H9 (cell line): ENCODE measurements around the gene GUCY2D. TPM values are rescaled to one million over a fixed set of nuclear protein-coding genes. Genes with fewer than 3 reads are reported as not detected.

ENCODE experiments used
- DNase-seq: peaks from one replicate; pipeline ENCODE4 v3.0.0-alpha.2; 2017
- H2AFZ ChIP-seq: one replicate; pipeline ENCODE4 v1.6.1; 2013; ENCODE audit warnings: mild to moderate bottlenecking, low read length, control low read depth, moderate library complexity
- H2AK5ac ChIP-seq: 2 replicates; pipeline ENCODE4 v1.6.1; 2013; ENCODE audit warnings: low read length, control low read depth, mixed read lengths; ENCODE audit not compliant: insufficient read length
- H2BK120ac ChIP-seq: one replicate; pipeline ENCODE4 v1.6.1; 2013; ENCODE audit warnings: low read depth, mild to moderate bottlenecking, low read length, control low read depth, inconsistent platforms; ENCODE audit not compliant: poor library complexity, severe bottlenecking
- H2BK12ac ChIP-seq: 2 replicates; pipeline ENCODE4 v1.6.1; 2013; ENCODE audit warnings: low read length, control low read depth, mixed read lengths, low read depth; ENCODE audit not compliant: insufficient read length
- H2BK15ac ChIP-seq: 2 replicates; pipeline ENCODE4 v1.6.1; 2013; ENCODE audit warnings: low read depth, low read length, control low read depth
- H2BK20ac ChIP-seq: one replicate; pipeline ENCODE4 v1.6.1; 2013; ENCODE audit warnings: low read depth, mild to moderate bottlenecking, low read length, control low read depth, inconsistent platforms; ENCODE audit not compliant: poor library complexity, severe bottlenecking
- H2BK5ac ChIP-seq: 2 replicates; pipeline ENCODE4 v1.6.1; 2013; ENCODE audit warnings: low read length, control low read depth, mixed read lengths; ENCODE audit not compliant: insufficient read length
- H3K14ac ChIP-seq: 2 replicates; pipeline ENCODE4 v1.6.1; 2013; ENCODE audit warnings: low read length, control low read depth; ENCODE audit not compliant: insufficient read depth
- H3K18ac ChIP-seq: 2 replicates; pipeline ENCODE4 v1.6.1; 2013; ENCODE audit warnings: low read depth, mild to moderate bottlenecking, mixed read lengths, low read length, control low read depth; ENCODE audit not compliant: insufficient read length
- H3K23ac ChIP-seq: 2 replicates; pipeline ENCODE4 v1.6.1; 2013; ENCODE audit warnings: low read length, control low read depth, mixed read lengths, low read depth; ENCODE audit not compliant: insufficient read length
- H3K23me2 ChIP-seq: 2 replicates; pipeline ENCODE4 v1.6.1; 2013; ENCODE audit warnings: low read depth, mild to moderate bottlenecking, mixed read lengths, low read length, control low read depth; ENCODE audit not compliant: insufficient read length, poor library complexity, severe bottlenecking
- H3K27ac ChIP-seq: 2 replicates; pipeline ENCODE4 v1.5.1; 2013; ENCODE audit warnings: low read length, control low read depth, mixed read lengths, low read depth; ENCODE audit not compliant: insufficient read length
- H3K27me3 ChIP-seq: 2 replicates; pipeline ENCODE4 v1.6.1; 2013; ENCODE audit warnings: low read length, control low read depth, inconsistent platforms; ENCODE audit not compliant: insufficient read depth
- H3K4ac ChIP-seq: 2 replicates; pipeline ENCODE4 v1.6.1; 2013; ENCODE audit warnings: low read depth, mild to moderate bottlenecking, control low read depth, inconsistent platforms, low read length, moderate library complexity
- H3K4me1 ChIP-seq: 2 replicates; pipeline ENCODE4 v1.6.1; 2013; ENCODE audit warnings: low read length, control low read depth, inconsistent platforms; ENCODE audit not compliant: insufficient read depth
- H3K4me2 ChIP-seq: 2 replicates; pipeline ENCODE4 v1.6.1; 2013; ENCODE audit warnings: low read length, control low read depth, mixed read lengths; ENCODE audit not compliant: insufficient read length, insufficient read depth
- H3K56ac ChIP-seq: 2 replicates; pipeline ENCODE4 v1.6.1; 2013; ENCODE audit warnings: low read depth, mild to moderate bottlenecking, mixed read lengths, low read length, control low read depth; ENCODE audit not compliant: insufficient read length
- H3K79me1 ChIP-seq: 2 replicates; pipeline ENCODE4 v1.6.1; 2013; ENCODE audit warnings: low read depth, mild to moderate bottlenecking, moderate library complexity, low read length, control low read depth, inconsistent platforms; ENCODE audit not compliant: insufficient read depth, poor library complexity, severe bottlenecking
- H3K79me2 ChIP-seq: 2 replicates; pipeline ENCODE4 v1.6.1; 2013; ENCODE audit warnings: low read length, control low read depth, inconsistent platforms; ENCODE audit not compliant: insufficient read depth
- H3K9ac ChIP-seq: 2 replicates; pipeline ENCODE4 v1.6.1; 2013; ENCODE audit warnings: low read length, control low read depth, mixed read lengths; ENCODE audit not compliant: insufficient read length; ENCODE audit errors: extremely low read depth
- H3K9me3 ChIP-seq: one replicate; pipeline ENCODE4 v1.6.1; 2013; ENCODE audit warnings: low read depth, low read length, inconsistent platforms; ENCODE audit not compliant: control insufficient read depth
- H3T11ph ChIP-seq: one replicate; pipeline ENCODE4 v1.6.1; 2013; ENCODE audit warnings: mild to moderate bottlenecking, low read length, control low read depth, inconsistent platforms
- H4K20me1 ChIP-seq: one replicate; pipeline ENCODE4 v1.6.1; 2013; ENCODE audit not compliant: control insufficient read depth, insufficient read length, insufficient read depth
- H4K5ac ChIP-seq: 2 replicates; pipeline ENCODE4 v1.6.1; 2013; ENCODE audit warnings: low read depth, mild to moderate bottlenecking, mixed read lengths, low read length, control low read depth; ENCODE audit not compliant: insufficient read length
- H4K8ac ChIP-seq: replicated peaks from 2 replicates; pipeline ENCODE4 v1.6.1; 2013; ENCODE audit warnings: low read length, control low read depth, mixed read lengths, low read depth; ENCODE audit not compliant: insufficient read length
- H4K91ac ChIP-seq: 2 replicates; pipeline ENCODE4 v1.6.1; 2013; ENCODE audit warnings: low read depth, mild to moderate bottlenecking, moderate library complexity, mixed read lengths, low read length, control low read depth; ENCODE audit not compliant: insufficient read length
- H3K27ac Mint-ChIP-seq, 3 experiments: 2 replicates in 2 of 3; 3 replicates in 1 of 3; pipeline ENCODE4 v1.8.0; 2020 to 2021; ENCODE audit warnings: mixed read lengths in 3 of 3, mild to moderate bottlenecking in 1 of 3, moderate library complexity in 1 of 3
- H3K27me3 Mint-ChIP-seq: 2 replicates; pipeline ENCODE4 v1.8.0; 2021; ENCODE audit warnings: low read depth, mild to moderate bottlenecking, moderate library complexity, mixed read lengths
- H3K36me3 Mint-ChIP-seq, 3 experiments: 2 replicates in 2 of 3; 3 replicates in 1 of 3; pipeline ENCODE4 v1.8.0; 2020 to 2021; ENCODE audit warnings: low read depth in 3 of 3, mixed read lengths in 3 of 3; ENCODE audit not compliant: insufficient read depth in 1 of 3
- H3K4me1 Mint-ChIP-seq, 2 experiments: 2 replicates each; pipeline ENCODE4 v1.8.0; 2020; ENCODE audit warnings: mixed read lengths in 2 of 2
- H3K4me3 Mint-ChIP-seq, 2 experiments: 2 replicates in 1 of 2; 3 replicates in 1 of 2; pipeline ENCODE4 v1.8.0; 2020 to 2021; ENCODE audit warnings: mild to moderate bottlenecking in 2 of 2, mixed read lengths in 2 of 2, moderate library complexity in 1 of 2
- H3K9me3 Mint-ChIP-seq, 2 experiments: 2 replicates in 1 of 2; 3 replicates in 1 of 2; pipeline ENCODE4 v1.8.0; 2020; ENCODE audit warnings: mild to moderate bottlenecking in 2 of 2, mixed read lengths in 2 of 2, moderate library complexity in 1 of 2
- CTCF ChIP-seq: fragments of 200-600 bp; sonication (generic); conservative IDR thresholded peaks from 3 replicates; pipeline ENCODE4 v1.8.0; 2021; ENCODE audit warnings: antibody characterized with exemption, mild to moderate bottlenecking
- WGBS: extraction: QIAGEN DNeasy Blood & Tissue Kit; methylation state at CpG from one replicate; pipeline ENCODE4 v1.1.7; 2013; ENCODE audit warnings: missing lambda C conversion rate, low lambda C conversion rate, mixed read lengths; ENCODE audit not compliant: insufficient read length; ENCODE audit errors: extremely low coverage; 5-methylcytosine and 5-hydroxymethylcytosine counted together
- total RNA-seq: library from RNA; stranded (reverse); gene quantifications from 2 replicates; pipeline ENCODE4 v1.2.1, GENCODE V29; 2021

The GUCY2D gene
- total RNA-seq, 1 experiment from 2014 or later: 0.15 TPM

- no peaks in the 10 kb centered on the region for H3K9me3 ChIP-seq
- no peak overlapping the region for H2BK20ac ChIP-seq
- H3K4me3 Mint-ChIP-seq: no peak overlapping the region; a peak in 1 of 5 replicates
- no peak overlapping the region for H4K91ac ChIP-seq
- H3K79me1 ChIP-seq: no peaks in the 10 kb centered on the region
- H3K23me2 ChIP-seq: peaks cover 5% of the 10 kb centered on the region
- no peak overlapping the region for H3K27ac ChIP-seq
- no peak overlapping the region for H2BK120ac ChIP-seq
- no peak overlapping the region for H4K5ac ChIP-seq
- no peak overlapping the region for H2BK12ac ChIP-seq
- no peak overlapping the region for H2BK15ac ChIP-seq
- no CpG with 5 or more reads among the region's 5 CpGs for WGBS
- H3K23ac ChIP-seq: no peak overlapping the region
- H3K9ac ChIP-seq: no peak overlapping the region
- H3K4me2 ChIP-seq: no peak overlapping the region
- H2AFZ ChIP-seq: no peak overlapping the region
- H3T11ph ChIP-seq: no peak overlapping the region
- H3K18ac ChIP-seq: no peak overlapping the region
- H2BK5ac ChIP-seq: no peak overlapping the region
- no peaks in the 10 kb centered on the region; a peak in 1 of 7 replicates for H3K36me3 Mint-ChIP-seq
- H3K9me3 Mint-ChIP-seq: peaks cover 4 to 8% of the 10 kb centered on the region in 2 experiments; a peak in 4 of 5 replicates
- no peaks in the 10 kb centered on the region for H3K79me2 ChIP-seq
- peaks cover 41% of the 10 kb centered on the region for H3K27me3 Mint-ChIP-seq
- H3K4me1 ChIP-seq: no peaks in the 10 kb centered on the region
- H4K8ac ChIP-seq: no peak overlapping the region
- no peaks in the 10 kb centered on the region for H3K27me3 ChIP-seq
- no peak overlapping the region for H3K27ac Mint-ChIP-seq
- H3K4ac ChIP-seq: no peak overlapping the region
- DNase-seq: no peak
- peak; percentile 73 for TF ChIP-seq CTCF
- H3K56ac ChIP-seq: no peak overlapping the region
- H3K14ac ChIP-seq: no peak overlapping the region
- peaks cover 7 to 14% of the 10 kb centered on the region in 2 experiments for H3K4me1 Mint-ChIP-seq
- H4K20me1 ChIP-seq: no peaks in the 10 kb centered on the region
- no peak overlapping the region for H2AK5ac ChIP-seq
These were observed 13.7 kb upstream of the GUCY2D start for GRCh38 chr17:7988750-7989178.
